ENCODE measurements around the gene C9. TPM values are rescaled to one million over a fixed set of nuclear protein-coding genes. Genes with fewer than 3 reads are reported as not detected.

C9 gene
- total and polyA plus RNA-seq, 2 of the 4 experiments (the other 2 are of a cell fraction) = not detected

GRCh38 chr5:39274398-39275085, 89.8 kb downstream of the C9 start:
- ChIA-PET POLR2A (ENCODE audit: unreplicated experiment) (interaction anchor here (0.6 kb wide), 1 partner anchor 79 kb away, joined by 4 read pairs; no protein-coding TSS in a partner anchor), CTCF (interaction anchor here (0.9 to 2.2 kb wide), 3 partner anchors 9 to 194 kb away, joined by 3 to 5 read pairs (median 4); no protein-coding TSS in a partner anchor)
- H2AFZ ChIP-seq (replicated peaks; ENCODE audit: low read length, poor library complexity) = no peak overlapping the region
- no peaks in the 10 kb centered on the region for H4K20me1 ChIP-seq (ENCODE audit: insufficient read depth, low read length)
- no peak overlapping the region for H2BK20ac ChIP-seq (ENCODE audit: low read depth, low read length)
- no peak overlapping the region for H3K27ac ChIP-seq (ENCODE audit: insufficient read depth, low read length)
- no peaks in the 10 kb centered on the region for H3K9me1 ChIP-seq (ENCODE audit: insufficient read depth, low read length)
- H3K14ac ChIP-seq (replicated peaks; ENCODE audit: low read depth, low read length) = no peak overlapping the region
- in situ Hi-C loops (cut with MboI; ENCODE audit: low sequenced_read_pairs) = no loop called here
- ATAC-seq (ENCODE audit: low read depth) (0 out of 2 replicates have a peak, but pooled peaks have one; percentile 32), DNase-seq (no peak)
- no CpG with 5 or more reads among the region's 2 CpGs for WGBS, 2 experiments (ENCODE audit: extremely low coverage in 2 of 2, insufficient read length in 1 of 2)
- H3K56ac ChIP-seq (ENCODE audit: extremely low read depth, insufficient read depth, low read length) = no peak overlapping the region
- no TSS peak for BruUV-seq (replicated peaks)
- H4K91ac ChIP-seq (ENCODE audit: insufficient read depth, low read depth, low read length) = no peak overlapping the region
- H3K27me3 ChIP-seq (ENCODE audit: control insufficient read depth, insufficient read depth, low read length) = peaks cover 2% of the 10 kb centered on the region; the same call in 1 of the 2 replicates
- no peaks in the 10 kb centered on the region for H3K9me3 ChIP-seq (ENCODE audit: control insufficient read depth, insufficient read depth, low read length)
- no peak overlapping the region for H2BK5ac ChIP-seq (ENCODE audit: low read depth, low read length, poor library complexity, severe bottlenecking)
- H3K4me1 ChIP-seq (ENCODE audit: control insufficient read depth, insufficient read depth, low read length) = no peaks in the 10 kb centered on the region
- H3K9ac ChIP-seq (ENCODE audit: low read depth, low read length) = no peak overlapping the region
- H3K36me3 ChIP-seq (ENCODE audit: control insufficient read depth, insufficient read depth, low read length) = no peaks in the 10 kb centered on the region
- dilution Hi-C loops (cut with HindIII; ENCODE audit: low sequenced_read_pairs, unreplicated experiment) = no loop called here
- H2BK120ac ChIP-seq (ENCODE audit: low read depth, low read length) = no peak overlapping the region
- H3K79me1 ChIP-seq (ENCODE audit: low read depth in 1 of 2, low read length in 2 of 2) = no peaks in the 10 kb centered on the region
- H2AK9ac ChIP-seq (replicated peaks; ENCODE audit: low read depth, low read length, poor library complexity) = no peak overlapping the region
- H3K18ac ChIP-seq (ENCODE audit: low read depth, low read length) = no peak overlapping the region
- H3K4ac ChIP-seq (ENCODE audit: low read depth, low read length) = no peak overlapping the region
- H3K23ac ChIP-seq (ENCODE audit: low read depth, low read length) = no peak overlapping the region
- H3K4me2 ChIP-seq (ENCODE audit: low read depth, low read length) = peak overlapping the region; percentile 55; the same call in 1 of the 2 replicates
- H2AK5ac ChIP-seq (ENCODE audit: low read depth, low read length) = no peak overlapping the region
- H2BK15ac ChIP-seq (ENCODE audit: low read depth, low read length) = no peak overlapping the region
- no peak overlapping the region for H3K4me3 ChIP-seq (ENCODE audit: insufficient read depth, low read depth, low read length)
- H4K5ac ChIP-seq (ENCODE audit: low read depth, low read length) = no peak overlapping the region
- intact Hi-C loops (cut with micrococcal nuclease) = no loop called here
- no peak overlapping the region for H4K8ac ChIP-seq (ENCODE audit: low read depth in 2 of 2, low read length in 2 of 2)
- no peak for TF ChIP-seq CTCF (conservative IDR thresholded peaks at IDR 0.05; ENCODE audit: low read depth, low read length)
- TF ChIP-seq CHD1 (IDR thresholded peaks at IDR 0.05; ENCODE audit: low read depth, low read length) = no peak
- no peak for TF ChIP-seq MXI1 (IDR thresholded peaks at IDR 0.05; ENCODE audit: borderline replicate concordance, low read depth, low read length)
- no peak for TF ChIP-seq SMC3 (IDR thresholded peaks at IDR 0.05; ENCODE audit: low read depth, low read length)
- no peak for TF ChIP-seq BHLHE40 (IDR thresholded peaks at IDR 0.05; ENCODE audit: low read depth, low read length)
- TF ChIP-seq MAZ (IDR thresholded peaks at IDR 0.05; ENCODE audit: borderline replicate concordance, low read depth, low read length) = no peak
- TF ChIP-seq USF2 (IDR thresholded peaks at IDR 0.05; ENCODE audit: low read depth, low read length) = no peak
- TF ChIP-seq NFE2L2 (IDR thresholded peaks at IDR 0.05; ENCODE audit: low read depth, low read length) = no peak
- no peak for TF ChIP-seq RCOR1 (IDR thresholded peaks at IDR 0.05; ENCODE audit: insufficient replicate concordance, low read length)
- no peak for TF ChIP-seq POLR2A (IDR thresholded peaks at IDR 0.05; ENCODE audit: low read depth, low read length)
- TF ChIP-seq MAFK (IDR thresholded peaks at IDR 0.05; ENCODE audit: low read depth, low read length) = no peak
- no peak for TF ChIP-seq CEBPB (IDR thresholded peaks at IDR 0.05; ENCODE audit: low read depth, low read length)
- no peak for TF ChIP-seq FOS (IDR thresholded peaks at IDR 0.05; ENCODE audit: low read depth, low read length)
- no peak for TF ChIP-seq ELK1 (IDR thresholded peaks at IDR 0.05; ENCODE audit: borderline replicate concordance, low read depth, low read length)
- no peak for TF ChIP-seq RFX5 (IDR thresholded peaks at IDR 0.05; ENCODE audit: low read depth, low read length)
